Common myeloid progenitor, CD34-positive (primary cell): ENCODE measurements around the gene CADM2.

Source experiments
- CTCF ChIA-PET: fragments of 350-600 bp; sonication (Branson Sonifier 250); formaldehyde crosslinking; loops from one replicate; lab custom pipeline; 2021; ENCODE audit warnings: antibody characterized with exemption; lab: Charles Lee
- POLR2A ChIA-PET: fragments of 350-600 bp; sonication (Branson Sonifier 250); formaldehyde crosslinking; loops from one replicate; lab custom pipeline; 2021; ENCODE audit warnings: antibody characterized with exemption; lab: Charles Lee
- DNase-seq, 3 donors: peaks; one replicate each; pipeline versions ENCODE4 v3.0.0 to v3.0.0-alpha.2; 2013
- H3K27ac ChIP-seq, 2 experiments: 1 replicate in 1 of 2; 2 replicates in 1 of 2; pipeline ENCODE4 v1.7.0; 2013; ENCODE audit warnings: inconsistent platforms in 2 of 2, low read length in 2 of 2, mild to moderate bottlenecking in 2 of 2, low read depth in 1 of 2, moderate library complexity in 1 of 2; ENCODE audit not compliant: severe bottlenecking in 2 of 2, insufficient read depth in 1 of 2, poor library complexity in 1 of 2
- H3K27me3 ChIP-seq, 5 experiments: replicated peaks in 2 of 5; 1 replicate in 3 of 5; 2 replicates in 2 of 5; pipeline versions ENCODE4 v1.6.1 to v1.7.0; 2013; ENCODE audit warnings: low read length in 4 of 5, mild to moderate bottlenecking in 2 of 5, moderate library complexity in 2 of 5, inconsistent platforms in 1 of 5; ENCODE audit not compliant: insufficient read depth in 5 of 5, control insufficient read depth in 4 of 5
- H3K36me3 ChIP-seq, 4 experiments: 1 replicate in 2 of 4; 2 replicates in 2 of 4; pipeline versions ENCODE4 v1.6.1 to v1.7.0; 2013; ENCODE audit warnings: low read length in 3 of 4, control low read depth in 1 of 4, mild to moderate bottlenecking in 1 of 4; ENCODE audit not compliant: control insufficient read depth in 4 of 4, insufficient read depth in 4 of 4
- H3K4me1 ChIP-seq, 4 experiments: 1 replicate in 3 of 4; 2 replicates in 1 of 4; pipeline versions ENCODE4 v1.6.1 to v1.7.1; 2013; ENCODE audit warnings: low read length in 3 of 4, mild to moderate bottlenecking in 3 of 4, control low read depth in 1 of 4, inconsistent platforms in 1 of 4, moderate library complexity in 1 of 4; ENCODE audit not compliant: control insufficient read depth in 4 of 4, insufficient read depth in 4 of 4; ENCODE audit errors: control extremely low read depth in 1 of 4
- H3K4me3 ChIP-seq, 7 experiments: 1 replicate in 4 of 7; 2 replicates in 3 of 7; pipeline versions ENCODE4 v1.5.1 to v1.7.0; 2013; ENCODE audit warnings: mild to moderate bottlenecking in 7 of 7, low read length in 6 of 7, moderate library complexity in 6 of 7, inconsistent platforms in 2 of 7, low read depth in 2 of 7, control low read depth in 1 of 7; ENCODE audit not compliant: insufficient read depth in 4 of 7, control insufficient read depth in 1 of 7; ENCODE audit errors: extremely low read depth in 1 of 7
- H3K9me3 ChIP-seq, 5 experiments: 1 replicate in 4 of 5; 2 replicates in 1 of 5; pipeline versions ENCODE4 v1.6.1 to v1.7.1; 2013; ENCODE audit warnings: low read length in 4 of 5, mild to moderate bottlenecking in 2 of 5, inconsistent platforms in 1 of 5, low read depth in 1 of 5, moderate library complexity in 1 of 5; ENCODE audit not compliant: control insufficient read depth in 4 of 5, insufficient read depth in 2 of 5; ENCODE audit errors: control extremely low read depth in 1 of 5
- WGBS: methylation state at CpG from one replicate; pipeline ENCODE4 v1.1.5; 2013; ENCODE audit not compliant: insufficient coverage; 5-methylcytosine and 5-hydroxymethylcytosine counted together

Gene CADM2

GRCh38 chr3:84965141-84965540 lies 6.4 kb downstream of the CADM2 start:
- Histone ChIP-seq H3K27ac (no peak overlapping the region), H3K36me3 (no peaks in the 10 kb centered on the region), H3K27me3 (peaks cover 12 to 32% (median 26%) of the 10 kb centered on the region in 5 experiments), H3K4me3 (no peak overlapping the region), H3K9me3 (no peaks in the 10 kb centered on the region), H3K4me1 (peaks cover 0 to 3% (median 0%) of the 10 kb centered on the region in 4 experiments)
- peak; percentile 63 to 85 (median 79) for DNase-seq
- POLR2A ChIA-PET: no interaction called here
- CTCF ChIA-PET: interaction anchor here (1.4 kb wide), 1 partner anchor 417 kb away, joined by 5 read pairs; no protein-coding TSS in a partner anchor
- no CpG with 5 or more reads among the region's 1 CpG for WGBS

DNA sequence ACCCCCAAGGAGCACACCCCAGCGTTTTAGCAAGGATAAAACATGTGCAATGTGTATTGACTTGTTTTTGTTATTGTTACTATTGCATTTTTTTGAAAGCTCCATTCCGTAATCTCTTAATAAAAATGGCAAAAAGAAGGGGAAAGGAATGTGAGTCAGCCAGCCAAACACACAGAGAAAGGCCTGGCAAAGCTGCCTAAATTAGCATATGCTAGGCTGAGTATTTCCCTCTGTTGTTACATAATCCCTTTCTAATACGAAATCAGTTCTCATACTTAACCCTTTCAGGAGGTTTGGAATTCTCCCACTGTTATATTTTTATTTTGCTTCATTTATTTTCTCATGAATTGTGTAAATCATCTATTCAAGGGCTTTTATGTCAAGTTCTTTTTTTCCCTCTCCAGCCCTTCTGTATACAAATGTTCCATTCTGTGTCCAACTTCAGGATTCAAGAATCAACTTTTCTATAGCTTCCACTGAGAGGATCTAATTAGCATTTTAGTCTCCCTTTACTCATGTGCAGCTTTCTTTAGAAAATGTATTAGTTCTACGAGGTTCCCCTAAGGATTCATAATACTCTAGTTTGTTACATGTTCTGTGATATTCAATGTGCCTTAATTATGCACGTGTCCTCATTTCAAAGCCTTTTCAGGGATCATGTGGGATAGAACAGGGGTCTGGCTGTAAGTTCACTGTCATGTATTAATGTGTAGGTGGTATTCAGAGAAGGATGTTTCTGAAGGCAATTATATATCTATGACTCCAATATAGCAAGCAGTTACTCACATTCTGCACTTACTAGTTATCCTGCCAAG lies 9.2 kb downstream of the CADM2 start:
- H3K36me3 ChIP-seq: no peaks in the 10 kb centered on the region
- no peak for DNase-seq
- POLR2A ChIA-PET: no interaction called here
- H3K27me3 ChIP-seq: peaks cover 2 to 5% (median 3%) of the 10 kb centered on the region in 5 experiments
- CTCF ChIA-PET: interaction anchor here (1.3 kb wide), 1 partner anchor 420 kb away, joined by 5 read pairs; no protein-coding TSS in a partner anchor
- no peaks in the 10 kb centered on the region for H3K9me3 ChIP-seq
- H3K27ac ChIP-seq: no peak overlapping the region
- no peaks in the 10 kb centered on the region for H3K4me1 ChIP-seq
- H3K4me3 ChIP-seq: no peak overlapping the region
- 100% methylated on average over 1 of the region's 5 CpGs for WGBS

DNA sequence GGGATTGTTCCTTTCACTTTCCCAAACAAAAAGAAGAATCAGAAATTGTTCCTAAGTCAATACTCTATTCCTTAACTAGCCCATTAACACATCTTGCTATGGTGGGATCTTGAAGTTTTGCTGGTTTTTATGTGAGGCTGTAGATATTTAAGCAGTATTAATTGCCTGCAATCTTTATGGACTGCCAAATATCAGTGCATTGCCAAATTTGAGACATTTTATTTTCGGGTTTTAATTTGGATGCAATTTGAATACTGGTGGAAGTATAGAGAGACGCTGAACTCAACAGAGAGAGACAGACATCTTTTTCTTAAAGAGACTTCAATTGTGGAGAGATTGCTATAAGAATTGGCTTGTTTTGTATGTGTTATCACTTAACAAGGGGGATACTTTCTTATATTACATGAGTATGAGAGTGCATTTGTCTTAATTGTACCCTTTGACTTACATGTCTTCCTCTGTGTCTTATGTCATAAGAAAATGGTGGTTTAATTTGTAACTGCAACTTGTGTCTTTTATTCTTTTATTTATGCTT lies 10.0 kb downstream of the CADM2 start:
- Histone ChIP-seq H3K27me3 (peaks cover 0 to 4% (median 0%) of the 10 kb centered on the region in 5 experiments), H3K27ac (no peak overlapping the region), H3K36me3 (no peaks in the 10 kb centered on the region), H3K9me3 (no peaks in the 10 kb centered on the region), H3K4me1 (no peaks in the 10 kb centered on the region), H3K4me3 (no peak overlapping the region)
- CTCF ChIA-PET: no interaction called here
- WGBS: 100% methylated on average over 2 of the region's 2 CpGs
- POLR2A ChIA-PET: no interaction called here
- no peak for DNase-seq

DNA sequence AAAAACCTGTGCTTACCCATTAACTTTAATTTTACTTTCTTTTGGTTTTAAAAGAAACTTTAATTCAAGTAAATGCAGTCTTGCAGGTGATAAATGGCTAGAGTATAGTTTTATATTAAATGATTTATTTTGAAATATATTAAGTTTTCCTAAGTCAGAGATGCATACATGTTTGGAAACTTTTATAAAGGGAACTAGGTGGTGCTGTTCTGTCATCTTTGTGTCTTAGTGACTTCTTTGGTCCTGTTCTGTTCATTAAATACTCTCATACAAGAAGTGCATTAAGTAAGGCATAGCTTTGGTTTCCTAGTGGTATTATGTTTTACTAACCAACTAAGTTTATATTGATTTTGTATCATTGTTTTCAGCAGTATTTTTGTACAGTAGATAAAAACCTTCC lies 15.6 kb downstream of the CADM2 start:
- no peaks in the 10 kb centered on the region for H3K4me1 ChIP-seq
- ChIA-PET POLR2A (no interaction called here), CTCF (no interaction called here)
- H3K27ac ChIP-seq: no peak overlapping the region
- H3K27me3 ChIP-seq: peaks cover 0 to 6% (median 0%) of the 10 kb centered on the region in 5 experiments
- no peak overlapping the region for H3K4me3 ChIP-seq
- no peak for DNase-seq
- no peaks in the 10 kb centered on the region for H3K36me3 ChIP-seq
- no peaks in the 10 kb centered on the region for H3K9me3 ChIP-seq

DNA sequence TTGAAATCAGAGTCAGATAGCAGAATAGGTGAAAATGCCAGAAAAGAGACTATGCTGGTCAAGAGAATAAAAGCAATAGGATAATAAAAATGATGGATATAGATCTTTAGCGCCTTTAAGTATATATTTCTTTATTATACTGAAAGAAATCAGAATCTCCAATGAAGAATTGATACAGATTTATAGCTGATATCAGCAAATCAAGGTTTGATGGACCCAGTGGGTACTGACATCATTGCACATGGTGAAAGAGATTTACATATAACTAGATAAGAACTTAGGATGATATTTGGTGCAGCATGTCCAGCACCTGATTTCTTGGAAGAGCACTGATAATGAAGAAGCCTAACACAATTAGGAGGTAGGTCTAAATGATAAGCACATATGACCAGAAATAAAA lies 18.2 kb downstream of the CADM2 start:
- ChIA-PET CTCF (no interaction called here), POLR2A (no interaction called here)
- no peaks in the 10 kb centered on the region for H3K4me1 ChIP-seq
- WGBS: no CpG with 5 or more reads among the region's 1 CpG
- peaks cover 0 to 3% (median 0%) of the 10 kb centered on the region in 5 experiments for H3K27me3 ChIP-seq
- no peak for DNase-seq
- no peak overlapping the region for H3K27ac ChIP-seq
- H3K4me3 ChIP-seq: no peak overlapping the region
- H3K9me3 ChIP-seq: no peaks in the 10 kb centered on the region
- H3K36me3 ChIP-seq: no peaks in the 10 kb centered on the region

GRCh38 chr3:84978843-84979242 lies 20.1 kb downstream of the CADM2 start:
- no peaks in the 10 kb centered on the region for H3K9me3 ChIP-seq
- no peak for DNase-seq
- no peak overlapping the region for H3K4me3 ChIP-seq
- 94% methylated on average over 2 of the region's 2 CpGs for WGBS
- H3K27me3 ChIP-seq: peaks cover 0 to 2% (median 0%) of the 10 kb centered on the region in 5 experiments
- ChIA-PET CTCF (no interaction called here), POLR2A (no interaction called here)
- H3K36me3 ChIP-seq: no peaks in the 10 kb centered on the region
- no peaks in the 10 kb centered on the region for H3K4me1 ChIP-seq
- H3K27ac ChIP-seq: no peak overlapping the region

DNA sequence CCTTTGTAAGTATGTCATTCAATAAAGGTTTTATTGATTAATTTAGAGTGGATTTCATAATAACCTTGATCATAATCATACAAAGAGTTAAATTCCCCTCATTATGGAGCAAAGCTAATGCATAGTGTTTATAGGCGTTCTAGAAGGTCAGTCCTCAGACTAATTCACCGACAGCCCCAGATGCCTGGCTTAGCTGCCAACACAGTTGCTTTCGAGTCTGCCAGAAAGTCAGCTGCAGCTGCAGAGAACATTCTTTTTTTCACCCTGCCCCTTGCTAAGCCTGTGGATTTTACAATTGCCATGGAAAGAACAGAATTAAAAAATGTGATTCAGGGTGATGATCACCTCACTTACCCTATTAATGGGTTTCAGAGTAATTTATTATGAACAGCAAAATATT lies 21.2 kb downstream of the CADM2 start:
- Histone ChIP-seq H3K27me3 (peaks cover 0 to 2% (median 0%) of the 10 kb centered on the region in 5 experiments), H3K4me3 (no peak overlapping the region), H3K4me1 (no peaks in the 10 kb centered on the region), H3K27ac (no peak overlapping the region), H3K36me3 (no peaks in the 10 kb centered on the region), H3K9me3 (no peaks in the 10 kb centered on the region)
- CTCF ChIA-PET: no interaction called here
- DNase-seq: no peak
- POLR2A ChIA-PET: no interaction called here
- no CpG with 5 or more reads among the region's 3 CpGs for whole genome bisulfite sequencing
